GM23248 (cell line): Measurements from ENCODE around the gene CTDP1. TPM values are rescaled to one million over a fixed set of nuclear protein-coding genes. Genes with fewer than 3 reads are reported as not detected.
"Not testable (repeated sequence)": the region's sequence is repeated elsewhere in the genome, so short reads cannot be mapped to it uniquely, and the experiment has no call there.

ENCODE experiments used
- DNase-seq: peaks from one replicate; pipeline ENCODE4 v3.0.0-alpha.2; 2015
- H2AFZ ChIP-seq: fragments of 200-600 bp; sonication (generic); 2 replicates; pipeline ENCODE4 v1.6.1; 2016; ENCODE audit warnings: antibody characterized with exemption
- H3F3A ChIP-seq: fragments of 200-600 bp; sonication (generic); 2 replicates; pipeline ENCODE4 v1.6.1; 2016; ENCODE audit warnings: mild to moderate bottlenecking, antibody characterized with exemption, mixed run types; ENCODE audit not compliant: insufficient read depth
- H3K27ac ChIP-seq: fragments of 200-600 bp; sonication (generic); 2 replicates; pipeline ENCODE4 v1.5.1; 2016; ENCODE audit warnings: mild to moderate bottlenecking
- H3K27me3 ChIP-seq: fragments of 200-600 bp; sonication (generic); replicated peaks from 2 replicates; pipeline ENCODE4 v1.6.1; 2016; ENCODE audit warnings: mild to moderate bottlenecking; ENCODE audit not compliant: insufficient read depth
- H3K36me3 ChIP-seq: fragments of 200-600 bp; sonication (generic); 2 replicates; pipeline ENCODE4 v1.6.1; 2016; ENCODE audit warnings: low read depth, mild to moderate bottlenecking
- H3K4me1 ChIP-seq: fragments of 200-600 bp; sonication (generic); 2 replicates; pipeline ENCODE4 v1.6.1; 2016; ENCODE audit warnings: mild to moderate bottlenecking; ENCODE audit not compliant: insufficient read depth
- H3K4me2 ChIP-seq: fragments of 200-600 bp; sonication (generic); one replicate; pipeline ENCODE4 v1.6.1; 2016; ENCODE audit warnings: mild to moderate bottlenecking; ENCODE audit not compliant: unreplicated experiment
- H3K4me3 ChIP-seq: fragments of 200-600 bp; sonication (generic); 2 replicates; pipeline ENCODE4 v1.5.1; 2016; ENCODE audit warnings: mild to moderate bottlenecking
- H3K79me2 ChIP-seq: fragments of 200-600 bp; sonication (generic); 2 replicates; pipeline ENCODE4 v1.6.1; 2016; ENCODE audit warnings: mild to moderate bottlenecking; ENCODE audit not compliant: insufficient read depth
- H3K9ac ChIP-seq: fragments of 200-600 bp; sonication (generic); 2 replicates; pipeline ENCODE4 v1.6.1; 2016; ENCODE audit warnings: mild to moderate bottlenecking
- H3K9me2 ChIP-seq: fragments of 200-600 bp; sonication (generic); 2 replicates; pipeline ENCODE4 v1.6.1; 2016; ENCODE audit warnings: mixed run types, mild to moderate bottlenecking, moderate library complexity; ENCODE audit not compliant: insufficient read depth
- H3K9me3 ChIP-seq: fragments of 200-600 bp; sonication (generic); one replicate; pipeline ENCODE4 v1.6.1; 2017; ENCODE audit warnings: low read depth
- H4K20me1 ChIP-seq: fragments of 200-600 bp; sonication (generic); 2 replicates; pipeline ENCODE4 v1.6.0; 2016; ENCODE audit not compliant: insufficient read depth
- EZH2 ChIP-seq: fragments of 200-600 bp; sonication (generic); IDR thresholded peaks from 2 replicates; pipeline ENCODE4 v1.6.1; 2018; ENCODE audit warnings: antibody characterized with exemption, mild to moderate bottlenecking; ENCODE audit not compliant: insufficient read depth, poor library complexity, severe bottlenecking
- EZH2phosphoT487 ChIP-seq: fragments of 200-600 bp; sonication (generic); IDR thresholded peaks from 2 replicates; pipeline ENCODE4 v1.6.1; 2018; ENCODE audit warnings: antibody characterized with exemption, moderate library complexity, mild to moderate bottlenecking, low read depth; ENCODE audit not compliant: insufficient read depth
- WGBS, 2 experiments: methylation state at CpG; one replicate each; pipeline ENCODE4 v1.1.6; 2015 to 2017; ENCODE audit warnings: low lambda C conversion rate in 2 of 2, low coverage in 1 of 2; ENCODE audit errors: missing lambda C conversion rate in 2 of 2; 5-methylcytosine and 5-hydroxymethylcytosine counted together
- in situ Hi-C: fragments of 300-500 bp; cut with MboI; formaldehyde crosslinking; loops from 2 replicates; pipeline ENCODE4 v1.15.0; 2020
- polyA plus RNA-seq: library from polyadenylated mRNA; unstranded; fragments of >200 nt; fragmentation: Nextera tagmentation; extraction: Ambion mirVana; gene quantifications from 2 replicates; pipeline ENCODE4 v1.2.1, GENCODE V29; 2016
- total RNA-seq: library from RNA; depleted of rRNA; stranded (reverse); fragments of >200 nt; shearing (Covaris generic); gene quantifications from 2 replicates; pipeline ENCODE4 v1.2.3, GENCODE V29; 2014

CTDP1 gene
- total and polyA plus RNA-seq, 2 experiments from 2014 or later, result 6.7 to 26.0 TPM

GRCh38 chr18:79750980-79751571 lies 71.5 kb downstream of the CTDP1 start:
- Histone ChIP-seq H4K20me1 (no peaks in the 10 kb centered on the region), H3K4me1 (no peaks in the 10 kb centered on the region), H3K9me3 (no peaks in the 10 kb centered on the region), H3K79me2 (no peaks in the 10 kb centered on the region), H3K4me2 (no peak overlapping the region), H2AFZ (no peak overlapping the region), H3K9ac (no peak overlapping the region), H3K27ac (no peak overlapping the region), H3F3A (no peaks in the 10 kb centered on the region), H3K9me2 (no peaks in the 10 kb centered on the region), H3K4me3 (no peak overlapping the region), H3K36me3 (no peaks in the 10 kb centered on the region; the same call in 1 of the 2 replicates), H3K27me3 (no peaks in the 10 kb centered on the region)
- TF ChIP-seq EZH2 (no peak), EZH2phosphoT487 (no peak)
- in situ Hi-C loops, result no loop called here
- WGBS, 2 experiments, result 86 to 96% methylated on average over 6 to 13 of the region's 13 CpGs
- no peak for DNase-seq

- H3K79me2 ChIP-seq, H3K27me3 ChIP-seq, H4K20me1 ChIP-seq, H3K36me3 ChIP-seq, H3K4me1 ChIP-seq, H3K4me2 ChIP-seq, H3K9ac ChIP-seq, H3F3A ChIP-seq, in situ Hi-C loops, H3K9me2 ChIP-seq, H3K9me3 ChIP-seq, H3K4me3 ChIP-seq, H3K27ac ChIP-seq, DNase-seq, H2AFZ ChIP-seq: not testable (repeated sequence)
- 96 to 98% methylated on average over 10 to 19 of the region's 20 CpGs for WGBS, 2 experiments
Observed at GRCh38 chr18:79751918-79752578, 72.4 kb downstream of the CTDP1 start.

- H3K4me1 ChIP-seq, H3K4me2 ChIP-seq, in situ Hi-C loops, DNase-seq, H3K36me3 ChIP-seq, H2AFZ ChIP-seq, H3K9me2 ChIP-seq, H3K9me3 ChIP-seq, H3K27ac ChIP-seq, H3K79me2 ChIP-seq, H3K27me3 ChIP-seq, H3K9ac ChIP-seq, H3F3A ChIP-seq, H4K20me1 ChIP-seq, H3K4me3 ChIP-seq: not testable (repeated sequence)
- WGBS, 2 experiments, result 98 to 99% methylated on average over 3 to 8 of the region's 8 CpGs
Observed at GRCh38 chr18:79752946-79753345, 73.3 kb downstream of the CTDP1 start.

GRCh38 chr18:79753391-79753851 lies 73.8 kb downstream of the CTDP1 start:
- no peak overlapping the region for H3K27ac ChIP-seq
- no peak for TF ChIP-seq EZH2
- no peak for TF ChIP-seq EZH2phosphoT487

More at GRCh38 chr18:79753391-79753851, 73.8 kb downstream of the CTDP1 start:
- no peaks in the 10 kb centered on the region for H3K27me3 ChIP-seq
- no peaks in the 10 kb centered on the region for H3K9me3 ChIP-seq
- WGBS, 2 experiments, result 95 to 96% methylated on average over 22 to 27 of the region's 27 CpGs
- H3K36me3 ChIP-seq, result no peaks in the 10 kb centered on the region; the same call in 1 of the 2 replicates
- H3K9ac ChIP-seq, result no peak overlapping the region
- H3K4me3 ChIP-seq, result no peak overlapping the region
- no peaks in the 10 kb centered on the region for H3K79me2 ChIP-seq
- no peaks in the 10 kb centered on the region for H3K4me1 ChIP-seq
- no peaks in the 10 kb centered on the region for H3F3A ChIP-seq
- no peak overlapping the region for H2AFZ ChIP-seq
- H3K4me2 ChIP-seq, result no peak overlapping the region
- H3K9me2 ChIP-seq, result no peaks in the 10 kb centered on the region
- in situ Hi-C loops, result no loop called here
- no peaks in the 10 kb centered on the region for H4K20me1 ChIP-seq
- DNase-seq, result no peak
